ENCODE measurements around the gene LHFPL2. TPM values are rescaled to one million over a fixed set of nuclear protein-coding genes. Genes with fewer than 3 reads are reported as not detected.

Gene LHFPL2
- total and polyA plus RNA-seq, 2 donors (not counting 1 experiment from before 2014, with no cell fraction given) = 3.8 to 35.5 TPM

GRCh38 chr5:78637468-78637867 is 11.1 kb downstream of the LHFPL2 start:
- Mint-ChIP-seq H3K27me3 (no peaks in the 10 kb centered on the region), H3K4me1 (peaks cover 37% of the 10 kb centered on the region), H3K27ac (no peak overlapping the region), H3K9me3 (ENCODE audit: insufficient read depth) (no peaks in the 10 kb centered on the region), H3K4me3 (no peak overlapping the region)
- ChIA-PET CTCF (interaction anchor here (0.9 to 1.6 kb wide), 3 partner anchors 10 to 326 kb away, joined by 3 to 6 read pairs (median 3); no protein-coding TSS in a partner anchor), POLR2A (no interaction called here)
- Histone ChIP-seq H3K36me3 (replicated peaks in 1 of 2; ENCODE audit: control extremely low read depth in 1 of 2, control insufficient read depth in 1 of 2, extremely low read depth in 1 of 2, insufficient read depth in 2 of 2, low read length in 1 of 2) (peaks cover 0 to 6% of the 10 kb centered on the region in 2 experiments), H3K4me1 (ENCODE audit: control insufficient read depth in 2 of 2, insufficient read depth in 2 of 2, low read length in 2 of 2) (peaks cover 20 to 29% of the 10 kb centered on the region in 2 donors), H3K9ac (ENCODE audit: low read length) (no peak overlapping the region), H3K27ac (ENCODE audit: low read length in 2 of 2) (no peak overlapping the region), H3K27me3 (replicated peaks in 1 of 4; ENCODE audit: control extremely low read depth in 1 of 4, control insufficient read depth in 3 of 4, insufficient read depth in 4 of 4, low read length in 3 of 4) (no peaks in the 10 kb centered on the region), H3K79me2 (ENCODE audit: control insufficient read depth, insufficient read depth, low read length) (peaks cover 42% of the 10 kb centered on the region), H3K4me2 (replicated peaks; ENCODE audit: low read depth, low read length, poor library complexity, severe bottlenecking) (no peak overlapping the region), H3K4me3 (ENCODE audit: control extremely low read depth in 1 of 5, extremely low read depth in 1 of 5, insufficient read depth in 1 of 5, low read depth in 2 of 5, low read length in 4 of 5) (no peak overlapping the region), H2AFZ (ENCODE audit: insufficient read depth, low read depth, low read length, poor library complexity, severe bottlenecking) (no peak overlapping the region), H3K9me3 (ENCODE audit: control extremely low read depth in 1 of 3, control insufficient read depth in 2 of 3, insufficient read depth in 1 of 3, low read length in 2 of 3) (no peaks in the 10 kb centered on the region), H4K20me1 (ENCODE audit: control insufficient read depth, insufficient read depth, low read length, poor library complexity, severe bottlenecking) (no peaks in the 10 kb centered on the region)
- DNase-seq = no peak
- intact Hi-C loops (cut with micrococcal nuclease) = no loop called here
- no peak for ATAC-seq (ENCODE audit: low read depth)
- WGBS (ENCODE audit: insufficient coverage) = 100% methylated on average over 4 of the region's 5 CpGs
- no peak for TF ChIP-seq CTCF (IDR thresholded peaks at IDR 0.05)
- no peak for TF ChIP-seq EZH2 (IDR thresholded peaks at IDR 0.05; ENCODE audit: borderline replicate concordance, insufficient read depth, low read depth, low read length, poor library complexity, severe bottlenecking)

- no peak overlapping the region for H3K4me2 ChIP-seq (replicated peaks; ENCODE audit: low read depth, low read length, poor library complexity, severe bottlenecking)
- TF ChIP-seq CTCF (IDR thresholded peaks at IDR 0.05) = no peak
- no peak for TF ChIP-seq EZH2 (IDR thresholded peaks at IDR 0.05; ENCODE audit: borderline replicate concordance, insufficient read depth, low read depth, low read length, poor library complexity, severe bottlenecking)
- ChIA-PET CTCF (interaction anchor here (0.9 to 1.6 kb wide), 3 partner anchors 9 to 327 kb away, joined by 3 to 6 read pairs (median 3); no protein-coding TSS in a partner anchor), POLR2A (interaction anchor here (0.7 kb wide), 1 partner anchor 90 kb away, joined by 10 read pairs; no protein-coding TSS in a partner anchor)
- peaks cover 0 to 10% of the 10 kb centered on the region in 2 experiments for H3K36me3 ChIP-seq (replicated peaks in 1 of 2; ENCODE audit: control extremely low read depth in 1 of 2, control insufficient read depth in 1 of 2, extremely low read depth in 1 of 2, insufficient read depth in 2 of 2, low read length in 1 of 2)
- DNase-seq (no peak), ATAC-seq (ENCODE audit: low read depth) (no peak)
- Mint-ChIP-seq H3K27me3 (no peaks in the 10 kb centered on the region), H3K27ac (no peak overlapping the region), H3K4me1 (peaks cover 32% of the 10 kb centered on the region), H3K9me3 (ENCODE audit: insufficient read depth) (no peaks in the 10 kb centered on the region), H3K4me3 (no peak overlapping the region)
- H3K27ac ChIP-seq (ENCODE audit: low read length in 2 of 2) = no peak overlapping the region
- WGBS (ENCODE audit: insufficient coverage) = no CpG with 5 or more reads among the region's 1 CpG
- peaks cover 20 to 31% of the 10 kb centered on the region in 2 donors for H3K4me1 ChIP-seq (ENCODE audit: control insufficient read depth in 2 of 2, insufficient read depth in 2 of 2, low read length in 2 of 2)
- H3K4me3 ChIP-seq (ENCODE audit: control extremely low read depth in 1 of 5, extremely low read depth in 1 of 5, insufficient read depth in 1 of 5, low read depth in 2 of 5, low read length in 4 of 5) = no peak overlapping the region
- no peaks in the 10 kb centered on the region for H4K20me1 ChIP-seq (ENCODE audit: control insufficient read depth, insufficient read depth, low read length, poor library complexity, severe bottlenecking)
- no peaks in the 10 kb centered on the region for H3K9me3 ChIP-seq (ENCODE audit: control extremely low read depth in 1 of 3, control insufficient read depth in 2 of 3, insufficient read depth in 1 of 3, low read length in 2 of 3)
- no peak overlapping the region for H2AFZ ChIP-seq (ENCODE audit: insufficient read depth, low read depth, low read length, poor library complexity, severe bottlenecking)
- no peak overlapping the region for H3K9ac ChIP-seq (ENCODE audit: low read length)
- peaks cover 42% of the 10 kb centered on the region for H3K79me2 ChIP-seq (ENCODE audit: control insufficient read depth, insufficient read depth, low read length)
- intact Hi-C loops (cut with micrococcal nuclease) = no loop called here
- no peaks in the 10 kb centered on the region for H3K27me3 ChIP-seq (replicated peaks in 1 of 4; ENCODE audit: control extremely low read depth in 1 of 4, control insufficient read depth in 3 of 4, insufficient read depth in 4 of 4, low read length in 3 of 4)
Observed at GRCh38 chr5:78636682-78637081, 11.9 kb downstream of the LHFPL2 start.
